HEK293 (cell line): ENCODE measurements around the gene SPTLC3.

Experiments
- ZEB2 ChIP-seq: fragments of 450-650 bp; formaldehyde crosslinking; IDR thresholded peaks from 2 replicates; pipeline ENCODE4 v1.5.1; 2016; ENCODE audit warnings: missing biosample characterization, missing genetic modification characterization
- ZNF558 ChIP-seq: fragments of 450-650 bp; formaldehyde crosslinking; IDR thresholded peaks from 2 replicates; pipeline ENCODE4 v1.5.1; 2016; ENCODE audit warnings: missing biosample characterization, missing genetic modification characterization
- TF ChIP-seq, protein P1 (sequence below): fragments of 450-650 bp; formaldehyde crosslinking; IDR thresholded peaks from 2 replicates; pipeline ENCODE4 v1.5.1; 2016; ENCODE audit warnings: missing biosample characterization, missing genetic modification characterization

DNA sequence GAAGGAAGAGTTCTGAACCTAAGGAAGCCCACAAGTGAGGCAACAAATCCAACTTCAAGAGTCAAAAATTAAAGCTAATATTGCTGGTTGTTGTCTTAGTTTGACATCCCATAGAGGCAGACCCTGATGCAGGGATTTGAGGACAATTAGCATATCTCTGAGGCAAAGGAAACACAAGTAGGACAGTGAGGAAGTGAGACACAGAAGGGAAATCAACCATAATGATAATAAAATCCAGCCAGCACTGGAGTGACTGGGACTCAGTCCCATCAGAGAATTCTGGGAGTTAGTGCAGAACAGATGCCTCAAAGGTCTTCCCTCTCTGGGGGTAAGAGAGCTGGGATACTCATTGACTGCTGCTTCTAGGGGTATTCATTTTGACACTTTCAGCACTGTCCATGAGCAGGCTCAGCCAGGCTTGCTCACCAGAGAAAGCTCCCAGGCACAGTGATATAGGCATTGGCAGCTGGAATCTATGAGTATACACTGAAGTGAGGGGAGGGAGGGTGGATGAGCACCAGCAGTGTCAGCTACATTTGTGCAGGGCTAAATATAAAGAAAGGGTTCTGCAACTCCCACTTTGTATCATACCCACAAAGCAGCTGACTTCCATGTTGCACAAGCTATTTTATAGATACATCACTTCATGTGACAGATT, 43.4 kb upstream of the SPTLC3 start:
- TF ChIP-seq, protein P1, sequence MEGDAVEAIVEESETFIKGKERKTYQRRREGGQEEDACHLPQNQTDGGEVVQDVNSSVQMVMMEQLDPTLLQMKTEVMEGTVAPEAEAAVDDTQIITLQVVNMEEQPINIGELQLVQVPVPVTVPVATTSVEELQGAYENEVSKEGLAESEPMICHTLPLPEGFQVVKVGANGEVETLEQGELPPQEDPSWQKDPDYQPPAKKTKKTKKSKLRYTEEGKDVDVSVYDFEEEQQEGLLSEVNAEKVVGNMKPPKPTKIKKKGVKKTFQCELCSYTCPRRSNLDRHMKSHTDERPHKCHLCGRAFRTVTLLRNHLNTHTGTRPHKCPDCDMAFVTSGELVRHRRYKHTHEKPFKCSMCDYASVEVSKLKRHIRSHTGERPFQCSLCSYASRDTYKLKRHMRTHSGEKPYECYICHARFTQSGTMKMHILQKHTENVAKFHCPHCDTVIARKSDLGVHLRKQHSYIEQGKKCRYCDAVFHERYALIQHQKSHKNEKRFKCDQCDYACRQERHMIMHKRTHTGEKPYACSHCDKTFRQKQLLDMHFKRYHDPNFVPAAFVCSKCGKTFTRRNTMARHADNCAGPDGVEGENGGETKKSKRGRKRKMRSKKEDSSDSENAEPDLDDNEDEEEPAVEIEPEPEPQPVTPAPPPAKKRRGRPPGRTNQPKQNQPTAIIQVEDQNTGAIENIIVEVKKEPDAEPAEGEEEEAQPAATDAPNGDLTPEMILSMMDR: no peak
- TF ChIP-seq ZEB2 (tag by site-specific recombination) (no peak), ZNF558 (no peak)
